HG03565 (cell line): ENCODE measurements around the gene CDH22.

ENCODE experiments used
- ATAC-seq: cut with Tn5 transposase; IDR thresholded peaks from one replicate; pipeline ENCODE4 v1.9.1; 2021; ENCODE audit warnings: mild to moderate bottlenecking, moderate library complexity; ENCODE audit not compliant: unreplicated experiment

Gene CDH22

DNA sequence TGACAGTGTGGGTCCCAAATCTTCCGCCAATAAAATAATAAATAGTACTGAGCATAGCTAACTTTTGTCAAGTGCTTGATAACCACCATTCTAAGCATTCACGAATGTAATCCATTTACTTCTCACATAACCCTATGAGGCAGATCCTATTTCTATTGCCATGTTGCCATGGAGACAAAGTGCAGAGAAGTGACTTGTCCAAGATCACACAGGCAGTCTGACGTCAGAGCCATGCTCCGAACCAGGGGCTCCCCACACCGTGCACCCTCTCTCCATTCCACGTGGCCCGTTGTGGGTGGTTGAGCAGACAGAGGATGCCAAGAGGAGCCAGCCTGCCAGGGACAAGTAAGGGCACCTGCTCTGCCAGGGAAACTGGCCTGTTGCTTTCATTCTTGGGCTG is 38.9 kb downstream of the CDH22 start:
- ATAC-seq, result no peak

DNA sequence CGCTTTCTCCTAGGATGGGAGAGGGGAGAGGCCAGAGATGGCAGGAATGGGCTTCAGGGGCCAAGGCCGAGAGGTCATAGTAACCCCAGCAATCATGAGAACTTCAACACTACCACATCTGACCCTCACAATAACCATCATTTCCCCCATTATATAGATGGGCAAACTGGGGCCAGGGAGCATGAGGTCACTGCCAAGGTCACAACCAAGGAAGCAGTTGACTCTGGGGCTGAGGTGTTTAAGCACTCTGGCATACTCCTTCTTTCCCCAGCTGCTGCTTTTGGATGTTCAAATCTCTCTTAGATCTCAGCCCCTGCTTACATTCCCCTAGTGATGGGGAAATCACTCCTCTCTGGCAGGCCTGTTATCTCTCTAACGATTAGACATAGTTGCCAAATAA is 39.6 kb downstream of the CDH22 start:
- no peak for ATAC-seq

DNA sequence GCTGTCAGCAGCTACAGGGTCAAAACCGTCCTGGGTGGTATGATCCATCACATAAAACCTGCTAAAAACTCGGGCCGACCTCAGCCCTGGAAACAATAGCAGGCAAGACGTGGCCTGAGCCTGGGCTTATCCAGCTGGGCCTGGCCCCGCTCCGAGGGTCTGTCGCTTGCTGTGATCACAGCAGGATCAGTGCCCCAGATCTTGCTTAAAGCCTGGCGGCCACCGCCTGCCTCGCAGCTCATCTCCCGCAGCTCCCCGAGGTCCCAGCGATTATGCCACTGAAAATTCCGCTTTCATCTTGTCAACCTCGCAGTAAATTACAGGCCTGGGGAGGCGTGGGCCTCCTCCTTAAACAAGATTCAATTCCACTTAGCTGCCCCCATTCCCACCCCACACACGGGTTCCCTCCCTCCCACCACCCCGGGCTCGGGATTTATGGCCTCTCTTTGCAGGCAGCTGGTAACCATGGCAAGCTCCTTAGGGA is 40.1 kb downstream of the CDH22 start:
- ATAC-seq, result no peak

DNA sequence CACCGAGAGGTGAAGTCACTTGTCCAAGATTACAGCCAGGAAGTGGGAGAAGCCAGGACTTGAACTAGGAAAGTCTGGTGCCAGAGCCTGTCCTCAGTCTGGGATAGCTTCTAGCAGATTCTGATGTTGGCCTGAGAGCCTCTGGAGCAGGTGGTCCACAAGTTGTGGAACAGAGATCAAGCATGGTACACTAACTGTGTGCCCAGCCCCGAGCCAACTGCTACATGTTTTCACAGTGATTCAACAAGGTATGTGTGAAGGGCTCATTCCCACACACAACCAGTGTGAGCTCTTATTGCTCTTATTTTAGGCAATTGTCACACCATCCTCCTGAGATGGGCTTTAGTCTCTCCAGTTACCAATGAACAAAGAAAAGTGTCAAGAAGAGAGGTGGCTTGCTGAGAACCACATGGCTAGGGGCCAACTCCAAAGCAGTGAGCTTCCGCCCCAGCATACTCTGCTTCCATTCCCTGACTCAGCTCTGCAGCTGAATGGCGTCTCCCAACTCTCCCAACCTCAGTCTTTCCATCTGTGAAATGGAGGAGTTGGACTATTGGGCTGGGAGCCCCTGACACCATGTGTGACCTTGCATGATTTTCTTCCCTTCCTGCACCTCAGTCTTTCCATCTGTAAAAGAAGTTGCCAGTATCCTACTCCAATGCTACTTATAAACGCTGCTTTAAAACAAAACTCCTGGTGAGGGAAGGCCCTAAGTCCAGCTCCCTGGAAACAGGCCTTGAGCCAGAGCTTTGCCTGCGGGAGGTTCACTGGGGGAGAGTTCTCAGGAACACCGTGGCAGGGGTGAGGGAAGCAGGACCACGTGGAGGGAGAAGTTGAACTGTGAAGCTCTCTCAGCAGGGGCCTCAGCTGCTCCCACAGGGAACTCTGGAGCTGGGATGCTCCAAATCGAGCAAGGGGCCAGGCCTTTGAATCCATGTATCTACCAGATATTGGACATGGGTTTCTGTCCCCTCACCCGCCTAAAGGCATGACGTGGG is 40.9 kb downstream of the CDH22 start:
- ATAC-seq, result no peak

GRCh38 chr20:46265539-46265938 is 42.8 kb downstream of the CDH22 start:
- no peak for ATAC-seq

DNA sequence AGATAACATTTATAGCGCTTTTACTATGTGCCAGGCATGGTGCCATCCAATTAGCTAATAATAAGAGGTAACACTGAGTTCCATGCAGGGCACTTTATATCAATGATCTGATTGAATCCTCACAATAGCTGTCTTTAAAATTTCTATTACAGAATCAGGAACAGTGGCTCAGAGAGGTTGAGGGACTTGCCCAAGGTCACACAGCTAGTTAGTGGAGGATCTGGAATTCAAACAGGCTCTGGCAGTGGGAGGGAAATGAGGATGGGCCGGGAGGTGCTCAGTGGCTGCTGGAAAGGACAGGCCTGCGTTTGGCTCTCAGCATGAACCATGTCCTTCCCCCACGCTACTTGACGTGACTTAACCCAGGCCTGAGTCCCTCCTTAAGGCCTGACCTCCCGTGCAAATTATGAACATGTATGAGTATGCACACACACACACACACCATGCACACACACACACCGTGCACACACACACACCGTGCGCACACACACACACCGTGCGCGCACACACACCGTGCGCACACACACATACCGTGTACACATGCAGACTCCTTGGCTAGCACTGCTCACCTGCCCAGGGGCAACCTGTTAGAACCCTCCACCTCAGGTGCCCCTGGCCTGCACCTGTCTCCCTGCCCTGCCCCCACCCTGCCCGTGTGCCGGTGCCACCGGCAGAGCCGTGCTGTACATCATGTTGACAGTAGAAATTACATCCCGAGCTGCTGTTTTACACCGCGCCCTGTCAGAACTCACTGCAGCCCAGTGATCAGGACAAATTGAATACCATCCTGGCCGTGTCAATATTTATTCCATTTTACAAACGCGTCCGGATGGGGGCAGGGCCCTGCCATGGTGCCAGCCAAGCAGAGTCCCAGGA is 43.7 kb downstream of the CDH22 start:
- ATAC-seq, result no peak

DNA sequence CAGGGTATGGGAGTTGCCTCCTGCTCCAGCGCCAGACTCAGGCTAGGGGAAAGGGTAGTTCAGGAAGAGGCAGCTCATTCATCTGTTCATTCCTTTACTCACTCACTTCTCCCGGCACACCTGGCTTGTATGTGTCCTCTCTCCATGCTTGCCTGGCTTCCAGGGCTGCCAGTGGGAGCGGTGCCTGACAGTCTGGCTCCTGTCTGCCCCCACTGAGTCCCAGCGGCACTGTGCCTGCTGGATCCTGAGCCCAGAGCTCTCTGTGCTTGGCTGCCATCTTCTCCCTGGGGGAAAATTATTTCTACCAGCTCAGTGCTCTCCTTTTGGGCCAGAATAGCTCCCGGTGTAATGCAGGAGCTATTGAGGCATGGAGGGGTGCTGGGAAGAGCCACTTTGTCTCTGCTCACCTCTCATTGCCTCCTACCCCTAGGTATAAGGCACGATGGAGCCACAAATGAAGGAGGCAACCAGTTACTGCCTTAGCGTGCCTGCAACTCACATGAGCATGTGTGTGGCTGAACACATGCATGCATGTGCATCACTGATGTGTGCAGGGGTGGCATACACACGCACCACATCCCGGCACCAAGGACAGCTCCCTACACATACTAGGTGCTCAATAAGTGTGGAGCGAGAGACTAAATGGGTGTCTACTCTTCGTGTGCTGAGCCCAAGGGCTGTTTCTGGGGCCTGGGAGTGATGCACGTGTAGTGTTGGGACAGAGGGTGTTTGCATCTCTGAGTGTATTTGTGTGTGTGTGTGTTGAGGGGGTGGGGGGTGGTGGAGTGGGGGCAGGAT is 46.6 kb downstream of the CDH22 start:
- no peak for ATAC-seq

- no peak for ATAC-seq
These were observed 47.3 kb downstream of the CDH22 start for GRCh38 chr20:46260936-46261454.

GRCh38 chr20:46260480-46260879 is 47.8 kb downstream of the CDH22 start:
- ATAC-seq, result no peak

DNA sequence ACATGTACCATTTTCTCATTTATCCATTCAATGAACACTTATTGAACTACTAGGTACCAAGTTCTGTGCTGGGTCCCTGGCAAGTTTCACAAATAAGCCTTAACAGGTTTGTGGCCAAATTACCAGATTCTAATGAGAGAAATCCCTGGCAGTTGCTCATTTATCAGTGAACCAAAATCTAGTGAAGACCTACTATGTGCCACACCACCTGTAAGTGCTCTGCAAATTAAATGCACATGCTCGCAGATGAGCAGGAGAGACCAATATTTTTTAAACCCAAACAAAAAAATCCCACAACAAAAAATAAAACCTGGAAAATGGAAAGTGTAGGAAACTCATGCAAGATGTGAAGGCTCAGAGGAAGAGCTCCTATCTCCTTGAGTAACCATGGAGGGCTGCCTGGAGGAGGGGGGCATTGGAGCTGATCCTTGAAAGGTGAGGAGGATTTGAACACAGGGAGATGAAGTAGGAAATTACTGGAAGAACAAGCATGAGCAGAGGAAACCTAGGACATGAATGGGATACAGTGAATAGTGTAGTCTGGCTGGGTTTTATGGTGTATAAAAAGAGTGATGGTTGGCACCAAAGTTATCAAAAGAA is 48.9 kb downstream of the CDH22 start:
- no peak for ATAC-seq

DNA sequence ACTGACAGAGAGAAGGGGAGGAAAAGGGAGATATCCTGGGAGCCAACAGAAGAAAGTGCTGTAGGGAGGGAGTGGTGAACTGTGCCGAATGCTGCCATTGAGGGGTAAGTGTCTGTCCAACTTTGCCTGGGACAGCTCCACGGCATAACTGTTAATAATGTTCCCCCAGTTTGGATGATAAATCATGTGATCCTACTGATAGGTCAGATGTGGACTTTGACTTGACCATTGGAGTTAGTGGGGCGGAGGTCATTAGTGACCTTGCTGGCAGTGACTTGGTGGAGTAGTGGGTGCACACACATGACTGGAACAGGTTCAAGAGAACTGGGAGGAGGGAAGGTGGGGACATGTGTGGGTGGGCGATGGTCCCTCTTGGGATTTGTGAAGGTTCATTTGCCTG is 50.4 kb downstream of the CDH22 start:
- ATAC-seq, result no peak

DNA sequence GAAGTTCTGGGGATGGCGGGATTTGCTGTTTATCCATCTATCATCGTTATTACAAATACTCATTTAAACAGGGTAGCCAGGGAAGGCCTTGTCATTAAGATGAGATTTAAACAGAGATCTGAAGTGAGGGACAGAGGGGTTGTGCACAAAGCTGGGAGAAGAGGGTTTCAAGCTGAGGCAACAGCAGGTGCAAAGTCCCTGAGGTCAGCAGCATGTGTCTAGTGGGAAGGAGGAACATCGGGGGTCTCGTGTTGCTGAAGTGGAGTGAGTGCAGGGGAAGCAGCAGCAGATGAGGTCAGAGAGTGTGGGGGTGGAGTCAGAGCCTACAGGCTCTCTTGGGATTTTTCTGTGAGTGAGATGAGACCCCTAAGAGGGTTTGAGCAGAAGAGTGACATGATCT is 52.0 kb downstream of the CDH22 start:
- ATAC-seq, result no peak

GRCh38 chr20:46255440-46256104 is 52.7 kb downstream of the CDH22 start:
- ATAC-seq, result no peak

DNA sequence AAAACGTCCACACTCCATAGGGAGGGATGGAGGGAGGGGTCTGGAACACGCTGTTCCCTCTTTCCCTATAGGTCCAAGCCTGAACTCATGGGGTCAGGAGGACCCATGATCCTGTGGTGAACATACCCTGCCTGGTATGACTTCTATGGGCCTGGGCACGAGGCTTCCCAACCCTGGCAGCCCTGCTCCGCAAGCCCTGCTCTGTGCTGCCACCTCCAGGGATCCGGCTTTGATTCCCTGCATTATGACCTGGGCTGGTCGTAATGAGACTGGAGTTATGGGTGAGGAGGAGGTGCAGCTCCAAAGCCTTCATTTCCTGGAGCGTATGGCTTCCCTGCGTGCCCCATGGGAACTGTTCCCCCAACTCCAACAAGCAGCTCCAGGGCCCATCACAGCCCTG is 54.9 kb downstream of the CDH22 start:
- no peak for ATAC-seq

- ATAC-seq, result no peak
These were observed 55.8 kb downstream of the CDH22 start for GRCh38 chr20:46252352-46253091.

GRCh38 chr20:46251211-46251673 is 57.1 kb downstream of the CDH22 start:
- no peak for ATAC-seq

DNA sequence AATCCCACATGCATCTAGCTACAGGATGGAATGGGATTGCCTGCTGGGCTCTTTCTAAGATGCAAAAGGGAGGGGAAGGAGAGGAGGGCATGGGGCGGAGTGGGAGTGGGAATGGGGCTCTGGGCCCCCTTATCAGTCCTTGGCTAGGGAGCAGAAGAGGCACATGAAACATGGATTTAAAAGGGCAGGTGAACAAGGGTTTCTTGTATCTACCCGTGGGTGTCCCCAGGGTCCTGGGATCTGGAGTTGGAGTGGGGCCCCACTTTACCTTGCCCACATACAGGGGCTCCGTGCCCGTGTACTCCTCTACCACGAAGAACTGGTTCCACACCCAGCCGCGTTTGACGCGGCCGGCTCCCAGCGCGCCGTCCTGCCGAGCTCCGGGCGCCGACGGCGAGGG is 57.5 kb downstream of the CDH22 start:
- ATAC-seq, result no peak

- ATAC-seq, result no peak
These were observed 58.6 kb downstream of the CDH22 start for GRCh38 chr20:46249671-46250070.

DNA sequence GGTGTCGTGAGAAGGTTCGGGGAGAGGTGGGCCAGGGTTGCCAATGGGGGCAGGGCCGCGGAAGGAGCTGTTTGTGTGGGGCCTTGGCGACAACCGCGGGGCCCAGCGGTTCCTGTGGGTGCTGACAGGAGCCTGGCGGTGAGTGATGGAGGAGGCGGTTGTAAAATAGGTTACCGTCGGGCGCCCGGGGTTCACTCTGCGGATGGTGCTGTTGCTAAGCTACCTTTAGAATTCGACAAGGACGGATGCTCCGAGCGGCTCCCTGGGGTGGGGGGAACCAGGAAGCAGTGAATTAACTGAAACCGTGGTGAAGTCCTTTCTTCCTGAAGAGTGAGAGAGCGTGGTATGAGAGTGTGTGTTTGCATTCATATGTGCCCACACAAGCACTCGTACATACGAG is 61.7 kb downstream of the CDH22 start:
- ATAC-seq, result no peak
